ENCODE results near the gene TRIL. TPM values are rescaled to one million over a fixed set of nuclear protein-coding genes. Genes with fewer than 3 reads are reported as not detected.

Gene TRIL
- total and polyA plus RNA-seq, 2 of the 13 experiments (the other 11 are each of a cell fraction or from before 2014, with no cell fraction given) = 0.18 to 0.40 TPM

DNA sequence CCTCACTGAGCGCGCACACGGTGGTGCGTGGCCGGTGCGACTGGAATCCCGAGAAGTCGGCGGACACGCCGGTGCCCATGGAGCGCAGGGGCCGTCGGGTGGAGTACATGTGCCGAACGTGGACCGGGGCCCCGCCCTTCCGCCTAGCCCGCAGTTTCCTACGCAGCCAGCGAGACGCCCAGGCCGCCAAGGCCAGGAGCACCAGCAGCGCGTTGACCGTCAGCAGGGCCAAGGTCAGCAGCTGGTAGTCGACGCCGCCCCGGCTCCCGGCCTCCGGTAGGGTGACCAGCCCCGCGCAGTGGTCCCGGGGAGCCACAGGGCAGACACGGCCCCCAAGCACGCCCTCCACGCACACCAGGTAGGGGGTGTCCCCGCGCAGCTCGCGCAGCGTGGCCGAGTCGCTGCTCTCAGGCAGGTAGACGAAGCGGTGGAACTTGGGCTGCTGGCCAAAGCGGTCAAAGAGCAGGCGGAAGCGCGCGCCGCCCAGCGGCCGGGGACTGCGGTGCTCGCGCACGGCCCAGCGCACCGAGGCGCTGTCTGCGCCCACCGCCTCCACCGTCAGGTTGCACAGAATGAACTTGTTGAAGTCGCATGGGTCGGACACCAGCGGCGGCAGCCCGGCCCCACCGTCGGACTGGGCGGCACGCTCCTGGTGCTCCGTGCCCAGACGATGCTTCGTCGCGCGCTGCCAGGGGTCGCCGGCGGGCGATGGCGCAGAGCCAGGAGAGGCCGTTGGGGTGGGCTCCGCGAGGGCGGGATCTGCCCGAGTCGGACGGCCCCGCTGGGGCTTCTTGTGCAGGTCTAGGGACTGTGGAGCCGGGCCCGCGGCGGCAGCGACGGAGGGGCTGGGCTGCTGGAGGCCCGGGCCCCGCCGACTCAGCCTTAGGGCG is 2.2 kb downstream of the TRIL start (continued):
- TF ChIP-seq, protein P1, sequence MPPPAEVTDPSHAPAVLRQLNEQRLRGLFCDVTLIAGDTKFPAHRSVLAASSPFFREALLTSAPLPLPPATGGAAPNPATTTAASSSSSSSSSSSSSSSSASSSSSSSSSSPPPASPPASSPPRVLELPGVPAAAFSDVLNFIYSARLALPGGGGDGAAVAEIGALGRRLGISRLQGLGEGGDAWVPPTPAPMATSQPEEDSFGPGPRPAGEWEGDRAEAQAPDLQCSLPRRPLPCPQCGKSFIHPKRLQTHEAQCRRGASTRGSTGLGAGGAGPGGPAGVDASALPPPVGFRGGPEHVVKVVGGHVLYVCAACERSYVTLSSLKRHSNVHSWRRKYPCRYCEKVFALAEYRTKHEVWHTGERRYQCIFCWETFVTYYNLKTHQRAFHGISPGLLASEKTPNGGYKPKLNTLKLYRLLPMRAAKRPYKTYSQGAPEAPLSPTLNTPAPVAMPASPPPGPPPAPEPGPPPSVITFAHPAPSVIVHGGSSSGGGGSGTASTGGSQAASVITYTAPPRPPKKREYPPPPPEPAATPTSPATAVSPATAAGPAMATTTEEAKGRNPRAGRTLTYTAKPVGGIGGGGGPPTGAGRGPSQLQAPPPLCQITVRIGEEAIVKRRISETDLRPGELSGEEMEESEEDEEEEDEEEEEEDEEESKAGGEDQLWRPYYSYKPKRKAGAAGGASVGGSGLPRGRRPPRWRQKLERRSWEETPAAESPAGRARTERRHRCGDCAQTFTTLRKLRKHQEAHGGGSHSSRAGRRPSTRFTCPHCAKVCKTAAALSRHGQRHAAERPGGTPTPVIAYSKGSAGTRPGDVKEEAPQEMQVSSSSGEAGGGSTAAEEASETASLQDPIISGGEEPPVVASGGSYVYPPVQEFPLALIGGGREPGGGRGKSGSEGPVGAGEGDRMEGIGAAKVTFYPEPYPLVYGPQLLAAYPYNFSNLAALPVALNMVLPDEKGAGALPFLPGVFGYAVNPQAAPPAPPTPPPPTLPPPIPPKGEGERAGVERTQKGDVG (CRISPR knock-in tag; IDR thresholded peaks at IDR 0.05; ENCODE audit: borderline replicate concordance) = peak; percentile 96
- TF ChIP-seq, protein P2, sequence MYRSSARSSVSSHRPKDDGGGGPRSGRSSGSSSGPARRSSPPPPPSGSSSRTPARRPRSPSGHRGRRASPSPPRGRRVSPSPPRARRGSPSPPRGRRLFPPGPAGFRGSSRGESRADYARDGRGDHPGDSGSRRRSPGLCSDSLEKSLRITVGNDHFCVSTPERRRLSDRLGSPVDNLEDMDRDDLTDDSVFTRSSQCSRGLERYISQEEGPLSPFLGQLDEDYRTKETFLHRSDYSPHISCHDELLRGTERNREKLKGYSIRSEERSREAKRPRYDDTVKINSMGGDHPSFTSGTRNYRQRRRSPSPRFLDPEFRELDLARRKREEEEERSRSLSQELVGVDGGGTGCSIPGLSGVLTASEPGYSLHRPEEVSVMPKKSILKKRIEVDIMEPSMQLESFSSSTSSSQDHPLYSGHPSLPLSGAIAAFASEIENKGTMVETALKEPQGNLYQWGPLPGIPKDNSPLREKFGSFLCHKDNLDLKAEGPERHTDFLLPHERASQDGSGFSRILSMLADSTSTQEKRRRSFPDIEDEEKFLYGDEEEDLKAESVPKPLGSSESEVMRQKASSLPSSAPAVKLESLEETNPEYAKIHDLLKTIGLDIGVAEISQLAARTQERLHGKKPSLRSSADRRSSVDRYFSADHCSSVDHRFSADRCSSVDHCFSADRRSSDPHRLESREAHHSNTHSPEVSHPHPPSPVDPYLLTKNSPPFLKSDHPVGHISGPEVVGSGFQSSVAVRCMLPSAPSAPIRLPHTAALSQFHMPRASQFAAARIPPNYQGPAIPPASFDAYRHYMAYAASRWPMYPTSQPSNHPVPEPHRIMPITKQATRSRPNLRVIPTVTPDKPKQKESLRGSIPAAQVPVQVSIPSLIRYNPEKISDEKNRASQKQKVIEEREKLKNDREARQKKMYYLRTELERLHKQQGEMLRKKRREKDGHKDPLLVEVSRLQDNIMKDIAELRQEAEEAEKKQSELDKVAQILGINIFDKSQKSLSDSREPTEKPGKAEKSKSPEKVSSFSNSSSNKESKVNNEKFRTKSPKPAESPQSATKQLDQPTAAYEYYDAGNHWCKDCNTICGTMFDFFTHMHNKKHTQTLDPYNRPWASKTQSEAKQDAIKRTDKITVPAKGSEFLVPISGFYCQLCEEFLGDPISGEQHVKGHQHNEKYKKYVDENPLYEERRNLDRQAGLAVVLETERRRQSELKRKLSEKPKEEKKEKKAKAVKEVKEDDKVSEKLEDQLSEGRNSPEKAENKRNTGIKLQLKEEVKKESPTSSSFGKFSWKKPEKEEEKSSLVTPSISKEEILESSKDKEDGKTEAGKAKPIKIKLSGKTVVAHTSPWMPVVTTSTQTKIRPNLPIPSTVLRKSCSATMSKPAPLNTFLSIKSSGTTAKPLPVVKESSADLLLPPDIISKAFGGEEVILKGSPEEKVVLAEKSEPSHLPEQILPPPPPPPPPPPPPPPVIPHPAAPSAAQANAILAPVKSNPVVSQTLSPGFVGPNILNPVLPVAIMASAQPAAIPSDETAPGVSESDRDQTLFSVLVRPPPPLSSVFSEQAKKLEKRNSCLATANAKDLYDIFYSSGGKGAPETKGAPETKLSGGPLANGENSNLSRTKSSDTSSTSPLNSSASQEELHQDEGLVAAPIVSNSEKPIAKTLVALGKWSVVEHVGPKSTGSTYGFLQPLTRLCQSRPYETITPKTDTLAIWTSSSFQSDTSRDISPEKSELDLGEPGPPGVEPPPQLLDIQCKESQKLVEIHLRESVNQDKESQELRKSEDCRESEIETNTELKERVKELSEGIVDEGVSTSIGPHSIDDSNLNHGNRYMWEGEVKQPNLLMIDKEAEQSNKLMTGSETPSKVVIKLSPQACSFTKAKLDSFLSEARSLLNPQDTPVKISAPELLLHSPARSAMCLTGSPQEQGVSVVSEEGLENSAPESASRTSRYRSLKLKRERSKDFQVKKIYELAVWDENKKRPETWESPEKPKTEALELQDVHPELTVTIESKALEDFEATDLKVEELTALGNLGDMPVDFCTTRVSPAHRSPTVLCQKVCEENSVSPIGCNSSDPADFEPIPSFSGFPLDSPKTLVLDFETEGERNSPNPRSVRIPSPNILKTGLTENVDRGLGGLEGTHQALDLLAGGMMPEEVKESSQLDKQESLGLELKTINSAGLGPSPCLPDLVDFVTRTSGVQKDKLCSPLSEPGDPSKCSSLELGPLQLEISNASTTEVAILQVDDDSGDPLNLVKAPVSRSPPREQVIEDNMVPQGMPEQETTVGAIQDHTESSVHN (CRISPR knock-in tag; IDR thresholded peaks at IDR 0.05) = peak; percentile 86; the same call in 1 of the 2 replicates
- peak; percentile 74 for TF ChIP-seq KAT8 (CRISPR knock-in tag; IDR thresholded peaks at IDR 0.05)
- TF ChIP-seq NRL (CRISPR knock-in tag; IDR thresholded peaks at IDR 0.05; ENCODE audit: borderline replicate concordance) = peak; percentile 96
- TF ChIP-seq, protein P3, sequence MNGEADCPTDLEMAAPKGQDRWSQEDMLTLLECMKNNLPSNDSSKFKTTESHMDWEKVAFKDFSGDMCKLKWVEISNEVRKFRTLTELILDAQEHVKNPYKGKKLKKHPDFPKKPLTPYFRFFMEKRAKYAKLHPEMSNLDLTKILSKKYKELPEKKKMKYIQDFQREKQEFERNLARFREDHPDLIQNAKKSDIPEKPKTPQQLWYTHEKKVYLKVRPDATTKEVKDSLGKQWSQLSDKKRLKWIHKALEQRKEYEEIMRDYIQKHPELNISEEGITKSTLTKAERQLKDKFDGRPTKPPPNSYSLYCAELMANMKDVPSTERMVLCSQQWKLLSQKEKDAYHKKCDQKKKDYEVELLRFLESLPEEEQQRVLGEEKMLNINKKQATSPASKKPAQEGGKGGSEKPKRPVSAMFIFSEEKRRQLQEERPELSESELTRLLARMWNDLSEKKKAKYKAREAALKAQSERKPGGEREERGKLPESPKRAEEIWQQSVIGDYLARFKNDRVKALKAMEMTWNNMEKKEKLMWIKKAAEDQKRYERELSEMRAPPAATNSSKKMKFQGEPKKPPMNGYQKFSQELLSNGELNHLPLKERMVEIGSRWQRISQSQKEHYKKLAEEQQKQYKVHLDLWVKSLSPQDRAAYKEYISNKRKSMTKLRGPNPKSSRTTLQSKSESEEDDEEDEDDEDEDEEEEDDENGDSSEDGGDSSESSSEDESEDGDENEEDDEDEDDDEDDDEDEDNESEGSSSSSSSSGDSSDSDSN (CRISPR knock-in tag; IDR thresholded peaks at IDR 0.05) = peak; percentile 89
- TF ChIP-seq ETV5 (CRISPR knock-in tag; IDR thresholded peaks at IDR 0.05; ENCODE audit: borderline replicate concordance) = peak; percentile 96
- TF ChIP-seq, protein P4, sequence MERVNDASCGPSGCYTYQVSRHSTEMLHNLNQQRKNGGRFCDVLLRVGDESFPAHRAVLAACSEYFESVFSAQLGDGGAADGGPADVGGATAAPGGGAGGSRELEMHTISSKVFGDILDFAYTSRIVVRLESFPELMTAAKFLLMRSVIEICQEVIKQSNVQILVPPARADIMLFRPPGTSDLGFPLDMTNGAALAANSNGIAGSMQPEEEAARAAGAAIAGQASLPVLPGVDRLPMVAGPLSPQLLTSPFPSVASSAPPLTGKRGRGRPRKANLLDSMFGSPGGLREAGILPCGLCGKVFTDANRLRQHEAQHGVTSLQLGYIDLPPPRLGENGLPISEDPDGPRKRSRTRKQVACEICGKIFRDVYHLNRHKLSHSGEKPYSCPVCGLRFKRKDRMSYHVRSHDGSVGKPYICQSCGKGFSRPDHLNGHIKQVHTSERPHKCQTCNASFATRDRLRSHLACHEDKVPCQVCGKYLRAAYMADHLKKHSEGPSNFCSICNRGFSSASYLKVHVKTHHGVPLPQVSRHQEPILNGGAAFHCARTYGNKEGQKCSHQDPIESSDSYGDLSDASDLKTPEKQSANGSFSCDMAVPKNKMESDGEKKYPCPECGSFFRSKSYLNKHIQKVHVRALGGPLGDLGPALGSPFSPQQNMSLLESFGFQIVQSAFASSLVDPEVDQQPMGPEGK (CRISPR knock-in tag; IDR thresholded peaks at IDR 0.05) = peak; percentile 65; the same call in 1 of the 2 replicates
- TF ChIP-seq MED8 (CRISPR knock-in tag; IDR thresholded peaks at IDR 0.05; ENCODE audit: insufficient replicate concordance) = peak; percentile 82
- TF ChIP-seq AGO2 (optimal IDR thresholded peaks at IDR 0.05; ENCODE audit: low read depth, low read length) = no peak
- peak; percentile 94 for TF ChIP-seq ZNF788 (CRISPR knock-in tag; IDR thresholded peaks at IDR 0.05; ENCODE audit: borderline replicate concordance)

All from HepG2 (cell line).